B cell (primary cell): ENCODE data around the gene ARHGAP28.

ENCODE experiments used
- CTCF ChIP-seq: fragments of 200-600 bp; IDR thresholded peaks from one replicate; pipeline ENCODE4 v1.8.0; 2022; ENCODE audit warnings: antibody characterized with exemption, mild to moderate bottlenecking
- EZH2 ChIP-seq: IDR thresholded peaks from 2 replicates; pipeline ENCODE4 v1.6.1; 2012; ENCODE audit warnings: borderline replicate concordance, low read depth, mild to moderate bottlenecking, moderate library complexity, low read length; ENCODE audit not compliant: insufficient read depth, poor library complexity, severe bottlenecking

DNA sequence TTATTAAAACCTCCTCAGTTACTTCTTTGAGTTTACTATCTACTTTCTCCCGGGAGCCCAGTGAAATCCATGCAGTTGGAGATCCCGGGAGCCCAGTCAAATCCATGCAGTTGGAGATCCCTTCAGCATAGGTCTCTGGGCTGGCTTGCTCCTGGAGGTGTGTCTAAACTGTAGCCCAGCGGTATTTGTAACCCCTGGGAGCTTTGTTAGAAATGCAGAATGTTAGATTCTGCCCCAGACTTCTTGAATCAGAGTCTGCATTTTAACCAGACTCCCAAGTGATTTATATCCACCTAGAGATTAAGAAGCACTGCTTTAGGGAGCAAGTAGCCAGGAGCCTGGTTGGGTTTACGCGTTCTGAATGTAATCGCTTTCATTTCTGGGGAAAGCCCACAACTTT, 54.5 kb downstream of the ARHGAP28 start:
- TF ChIP-seq CTCF (no peak), EZH2 (no peak)
